ENCODE data around the gene SETD6.
A peak's percentile ranks its signal among the peaks of the same experiment; 100 is the strongest.

The SETD6 gene

GRCh38 chr16:58494981-58495520 lies 20.3 kb upstream of the SETD6 start:
- peak; percentile 89 for DNase-seq

DNA sequence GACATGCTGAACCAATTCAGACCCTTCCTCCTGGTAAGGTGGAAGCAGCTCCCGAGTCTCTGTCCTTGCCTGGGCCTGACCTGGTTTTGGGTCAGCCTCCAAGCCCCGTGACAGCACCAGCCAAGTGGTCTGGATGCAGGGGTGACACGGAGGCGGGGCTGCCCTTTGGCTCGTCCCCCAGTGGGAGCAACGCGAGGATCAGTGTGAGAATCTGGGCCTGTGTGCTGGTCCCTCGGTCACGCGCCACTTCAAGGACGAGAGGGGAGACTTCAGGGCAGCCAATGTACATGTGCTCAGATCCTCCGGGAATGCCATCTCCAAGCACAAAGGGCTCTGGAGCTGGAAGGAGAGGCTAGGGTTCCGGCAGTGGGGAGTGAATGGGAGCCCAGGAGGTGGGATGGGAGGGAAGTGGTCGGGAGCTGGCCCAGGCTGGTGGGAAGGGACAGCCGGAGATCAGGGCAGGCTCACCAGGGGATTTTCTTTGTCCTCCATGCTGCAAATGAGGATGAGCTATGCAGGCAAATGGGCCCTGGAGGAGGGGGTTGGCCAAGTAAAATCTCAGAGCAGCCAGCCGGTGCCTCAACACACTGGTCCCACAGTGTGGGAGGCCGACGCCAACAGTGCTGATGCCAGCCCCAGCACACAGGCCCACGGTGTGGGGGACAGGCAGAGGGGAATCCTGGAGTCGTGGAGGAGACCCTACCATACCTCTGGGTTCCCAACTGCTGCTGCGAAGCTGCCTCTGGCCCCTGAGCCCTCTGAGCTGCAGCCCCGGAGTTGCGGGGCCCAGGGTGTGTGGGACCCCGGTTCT lies 19.6 kb upstream of the SETD6 start:
- no peak for DNase-seq

GRCh38 chr16:58497468-58497867 lies 17.8 kb upstream of the SETD6 start:
- DNase-seq: no peak

DNA sequence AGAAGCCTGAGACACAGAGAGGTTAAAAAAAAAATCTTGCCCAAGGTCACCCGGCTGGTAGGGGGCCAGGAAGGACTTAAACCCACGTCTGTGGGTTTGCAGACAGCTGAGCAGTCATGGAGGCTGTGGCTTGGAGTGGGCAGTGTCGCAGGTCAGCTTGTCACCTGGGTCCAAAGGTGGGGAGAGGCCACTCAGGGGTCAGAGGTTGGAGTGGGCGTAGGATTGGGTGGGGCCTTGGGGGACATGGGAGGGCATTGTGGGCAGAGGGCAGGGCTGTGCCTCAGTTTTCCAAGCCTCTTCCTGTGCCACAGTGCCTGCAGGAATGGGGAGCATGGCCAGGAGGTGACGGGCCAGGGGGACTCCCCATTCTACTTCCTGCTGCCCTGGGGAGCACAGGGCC lies 17.4 kb upstream of the SETD6 start:
- no peak for DNase-seq

GRCh38 chr16:58498341-58499091 lies 16.8 kb upstream of the SETD6 start:
- no peak for DNase-seq

DNA sequence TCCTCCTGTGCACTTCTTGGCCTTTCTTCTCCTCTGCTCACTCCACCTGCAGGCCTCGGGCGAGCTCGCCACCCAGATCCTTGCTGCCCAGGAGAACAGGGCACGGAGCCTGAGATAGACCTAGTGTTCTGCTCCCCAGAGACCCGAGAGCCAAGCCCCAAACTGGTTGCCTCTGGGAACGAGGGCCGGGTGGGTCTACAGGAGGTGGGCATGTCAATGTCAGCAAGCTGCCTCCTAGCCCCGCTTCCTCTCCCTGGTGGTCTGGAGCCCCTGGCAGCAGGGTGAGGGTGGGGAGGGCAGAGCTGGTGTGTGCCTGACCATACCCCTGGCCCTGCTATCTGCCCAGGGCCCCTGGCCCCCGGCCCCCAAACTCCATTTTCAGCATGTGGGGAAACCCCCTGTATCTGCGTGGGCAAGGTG lies 16.2 kb upstream of the SETD6 start:
- no peak for DNase-seq

- peak; percentile 82 for DNase-seq
Observed at GRCh38 chr16:58499615-58500351, 15.5 kb upstream of the SETD6 start, which contains the start of gene NDRG4. Gene NDRG4 (plus strand): TSS chr16:58500143. CDS start chr16:58500249, 106 bp downstream.

DNA sequence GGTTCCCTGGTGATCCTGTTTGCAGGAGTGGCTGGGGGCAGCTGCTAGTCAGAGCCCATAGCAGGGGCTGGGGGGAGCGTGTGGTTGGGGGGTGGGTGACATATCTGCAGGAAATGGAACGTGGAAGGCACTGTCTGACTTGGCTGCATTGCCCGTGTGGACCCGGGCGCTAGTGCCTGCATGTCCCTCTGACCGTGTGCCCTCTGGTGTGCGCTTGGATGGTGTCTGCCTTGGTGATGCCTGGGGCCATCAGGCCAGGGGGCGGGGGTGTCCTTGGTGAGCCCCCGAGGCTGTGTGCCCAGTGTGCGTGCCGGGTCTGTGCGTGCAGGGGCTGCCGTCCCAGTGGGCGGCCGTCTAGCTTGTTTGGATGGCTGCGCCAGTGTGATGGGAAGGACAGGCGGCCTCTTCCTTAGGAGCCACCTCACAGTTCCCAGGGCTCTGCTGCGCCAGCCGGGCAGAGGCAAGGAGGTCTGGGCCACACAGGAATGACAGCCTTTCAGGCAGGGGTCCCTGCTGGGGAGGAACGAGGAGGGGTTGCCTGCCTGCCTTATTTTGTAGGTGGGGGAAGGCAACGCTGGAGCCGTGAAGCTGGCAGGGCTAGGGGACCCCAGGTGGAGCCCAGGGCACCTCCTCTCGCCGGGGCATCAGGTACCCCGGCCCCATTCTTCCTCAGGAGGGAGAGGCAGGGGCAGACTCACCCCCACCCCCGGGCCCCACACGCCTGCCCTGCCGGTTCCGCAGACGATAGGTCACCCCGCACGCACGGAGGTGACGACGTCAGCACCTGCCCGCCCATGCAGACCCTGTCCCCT lies 14.7 kb upstream of the SETD6 start:
- DNase-seq: peak; percentile 0

- no peak for DNase-seq
Observed at GRCh38 chr16:58501242-58502131, 13.8 kb upstream of the SETD6 start.

GRCh38 chr16:58502217-58502921 lies 12.9 kb upstream of the SETD6 start:
- DNase-seq: no peak

- no peak for DNase-seq
Observed at GRCh38 chr16:58503166-58503862, 12.0 kb upstream of the SETD6 start.

- no peak for DNase-seq
Observed at GRCh38 chr16:58503863-58504688, 11.2 kb upstream of the SETD6 start.

- DNase-seq: no peak
Observed at GRCh38 chr16:58506241-58507194, 8.8 kb upstream of the SETD6 start.

DNA sequence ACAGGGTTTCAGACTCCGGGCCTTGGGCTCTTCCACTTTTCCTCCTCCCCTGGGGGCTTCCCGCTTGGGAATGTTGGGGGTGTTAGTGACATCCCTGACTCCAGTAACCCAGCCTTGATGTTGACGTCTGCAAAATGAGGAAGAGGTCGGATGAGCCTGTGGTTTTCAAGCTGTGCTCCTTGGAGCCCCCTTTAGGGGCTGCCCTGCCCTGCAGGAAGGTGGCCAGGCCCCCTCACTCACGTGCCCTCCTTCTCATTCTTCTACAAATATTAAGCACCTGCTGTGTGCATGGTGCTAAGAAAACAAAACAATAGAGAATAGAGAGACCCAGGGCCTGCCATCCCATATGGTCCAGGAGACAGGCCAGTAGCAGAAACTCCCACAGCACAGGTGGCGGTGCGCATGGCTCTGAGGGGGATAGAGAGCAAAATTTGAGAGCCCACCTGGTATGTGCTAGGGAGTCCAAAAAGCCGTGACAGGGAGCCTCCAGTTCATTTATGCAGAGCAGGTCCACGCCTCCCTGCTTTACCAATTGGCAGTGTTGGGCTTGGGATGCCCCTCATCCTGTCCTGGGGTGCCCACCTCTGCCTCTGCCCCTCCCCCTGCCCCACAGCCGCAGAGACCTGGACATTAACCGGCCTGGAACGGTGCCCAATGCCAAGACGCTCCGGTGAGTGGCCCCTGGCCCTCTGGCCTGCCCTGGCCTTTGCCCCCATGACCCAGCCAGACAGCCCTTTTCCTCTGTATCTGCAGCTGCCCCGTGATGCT lies 7.9 kb upstream of the SETD6 start:
- DNase-seq: no peak

DNA sequence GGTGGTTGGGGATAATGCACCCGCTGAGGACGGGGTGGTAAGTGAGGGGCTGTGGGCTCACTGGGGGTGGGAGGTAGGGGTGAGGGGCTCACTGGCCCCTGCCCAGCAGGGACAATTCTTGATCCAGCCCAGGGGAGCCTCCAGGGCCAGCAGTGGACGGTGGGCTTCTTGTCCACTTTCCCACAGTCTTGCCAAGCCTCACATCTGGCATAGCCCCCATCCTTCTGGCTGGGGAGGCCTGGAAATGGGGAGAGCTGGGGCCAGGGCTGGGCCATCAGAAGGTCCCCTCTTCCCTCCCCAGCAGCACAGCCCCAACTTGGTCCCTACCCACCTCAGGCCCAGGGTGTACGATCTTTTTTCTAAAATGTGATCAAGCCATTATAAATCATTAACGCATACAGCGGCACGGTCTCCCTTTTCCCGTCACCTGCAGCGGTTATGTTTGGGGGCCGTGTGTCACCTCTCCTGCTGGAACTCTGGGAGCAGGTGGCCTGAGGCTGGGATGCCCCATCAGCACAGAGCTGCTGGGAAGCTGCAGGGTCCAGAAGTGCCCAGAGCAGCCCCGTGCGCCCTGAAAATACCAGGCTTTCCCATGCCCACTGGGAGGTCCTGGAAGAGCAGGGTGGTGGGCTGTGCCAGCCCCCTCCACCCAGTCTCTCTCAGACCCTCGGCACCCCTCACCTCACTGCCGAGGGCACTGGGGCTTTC lies 7.2 kb upstream of the SETD6 start:
- DNase-seq: no peak

- DNase-seq: no peak
Observed at GRCh38 chr16:58508671-58509251, 6.6 kb upstream of the SETD6 start.

Measured in NCI-H748 treated with DMSO at 0.1 percent for 48 hours (cell line).